OCI-LY3 (cell line): ENCODE measurements around the gene MAP1LC3B2.

Source experiments
- EZH2phosphoT487 ChIP-seq: fragments of 200-600 bp; shearing (Covaris generic); IDR thresholded peaks from 2 replicates; pipeline ENCODE4 v1.6.1; 2018; ENCODE audit warnings: antibody characterized with exemption, mixed run types, low read depth
- TF ChIP-seq, protein P1 (sequence below): fragments of 200-600, 300-600 bp; sonication (generic); IDR thresholded peaks from 2 replicates; pipeline ENCODE4 v1.5.1; 2014; ENCODE audit warnings: antibody characterized with exemption, low read length, low read depth

DNA sequence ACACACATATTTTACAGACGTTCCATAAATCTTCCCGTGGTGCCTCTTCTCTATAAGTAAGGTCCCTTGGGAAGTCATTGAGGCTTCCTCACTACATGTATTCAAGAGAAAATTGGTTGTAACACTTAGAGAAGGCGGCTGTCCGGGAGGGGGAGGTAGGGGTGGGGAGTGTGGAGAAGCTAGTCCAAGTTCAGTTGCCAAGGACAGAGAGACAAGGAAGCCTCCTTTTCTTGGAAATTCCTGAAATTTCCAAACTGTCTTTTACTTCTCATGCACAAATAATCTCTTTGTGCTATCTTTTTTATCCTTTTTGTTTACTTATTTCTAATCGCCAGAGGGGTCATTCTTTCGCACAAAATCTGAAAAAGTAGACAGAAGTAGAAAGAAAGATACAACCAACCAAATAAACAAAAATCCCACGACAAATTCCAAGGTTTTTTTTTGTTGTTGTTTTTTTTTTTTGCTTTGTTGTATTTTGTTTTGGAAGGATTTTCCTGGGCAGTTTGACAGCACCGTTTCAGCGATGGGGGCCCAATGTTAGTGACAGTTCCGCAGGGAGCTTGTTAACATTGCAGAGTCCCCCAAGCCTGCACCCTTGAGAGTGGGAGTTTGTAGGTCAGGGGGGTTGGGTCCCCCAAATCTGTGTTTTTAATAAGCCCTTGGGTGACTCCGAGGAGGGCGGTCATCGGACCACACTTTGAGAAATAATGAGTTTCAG is 45.2 kb downstream of the MAP1LC3B2 start:
- TF ChIP-seq, protein P1, sequence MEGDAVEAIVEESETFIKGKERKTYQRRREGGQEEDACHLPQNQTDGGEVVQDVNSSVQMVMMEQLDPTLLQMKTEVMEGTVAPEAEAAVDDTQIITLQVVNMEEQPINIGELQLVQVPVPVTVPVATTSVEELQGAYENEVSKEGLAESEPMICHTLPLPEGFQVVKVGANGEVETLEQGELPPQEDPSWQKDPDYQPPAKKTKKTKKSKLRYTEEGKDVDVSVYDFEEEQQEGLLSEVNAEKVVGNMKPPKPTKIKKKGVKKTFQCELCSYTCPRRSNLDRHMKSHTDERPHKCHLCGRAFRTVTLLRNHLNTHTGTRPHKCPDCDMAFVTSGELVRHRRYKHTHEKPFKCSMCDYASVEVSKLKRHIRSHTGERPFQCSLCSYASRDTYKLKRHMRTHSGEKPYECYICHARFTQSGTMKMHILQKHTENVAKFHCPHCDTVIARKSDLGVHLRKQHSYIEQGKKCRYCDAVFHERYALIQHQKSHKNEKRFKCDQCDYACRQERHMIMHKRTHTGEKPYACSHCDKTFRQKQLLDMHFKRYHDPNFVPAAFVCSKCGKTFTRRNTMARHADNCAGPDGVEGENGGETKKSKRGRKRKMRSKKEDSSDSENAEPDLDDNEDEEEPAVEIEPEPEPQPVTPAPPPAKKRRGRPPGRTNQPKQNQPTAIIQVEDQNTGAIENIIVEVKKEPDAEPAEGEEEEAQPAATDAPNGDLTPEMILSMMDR: no peak
- TF ChIP-seq EZH2phosphoT487: no peak
